H9 (cell line): Measurements from ENCODE around the gene PCDHGB4. TPM values are rescaled to one million over a fixed set of nuclear protein-coding genes. Genes with fewer than 3 reads are reported as not detected.

ENCODE experiments used
- DNase-seq: peaks from one replicate; pipeline ENCODE4 v3.0.0-alpha.2; 2017
- H2AFZ ChIP-seq: one replicate; pipeline ENCODE4 v1.6.1; 2013; ENCODE audit warnings: mild to moderate bottlenecking, low read length, control low read depth, moderate library complexity
- H2AK5ac ChIP-seq: 2 replicates; pipeline ENCODE4 v1.6.1; 2013; ENCODE audit warnings: low read length, control low read depth, mixed read lengths; ENCODE audit not compliant: insufficient read length
- H2BK120ac ChIP-seq: one replicate; pipeline ENCODE4 v1.6.1; 2013; ENCODE audit warnings: low read depth, mild to moderate bottlenecking, low read length, control low read depth, inconsistent platforms; ENCODE audit not compliant: poor library complexity, severe bottlenecking
- H2BK12ac ChIP-seq: 2 replicates; pipeline ENCODE4 v1.6.1; 2013; ENCODE audit warnings: low read length, control low read depth, mixed read lengths, low read depth; ENCODE audit not compliant: insufficient read length
- H2BK15ac ChIP-seq: 2 replicates; pipeline ENCODE4 v1.6.1; 2013; ENCODE audit warnings: low read depth, low read length, control low read depth
- H2BK20ac ChIP-seq: one replicate; pipeline ENCODE4 v1.6.1; 2013; ENCODE audit warnings: low read depth, mild to moderate bottlenecking, low read length, control low read depth, inconsistent platforms; ENCODE audit not compliant: poor library complexity, severe bottlenecking
- H2BK5ac ChIP-seq: 2 replicates; pipeline ENCODE4 v1.6.1; 2013; ENCODE audit warnings: low read length, control low read depth, mixed read lengths; ENCODE audit not compliant: insufficient read length
- H3K14ac ChIP-seq: 2 replicates; pipeline ENCODE4 v1.6.1; 2013; ENCODE audit warnings: low read length, control low read depth; ENCODE audit not compliant: insufficient read depth
- H3K18ac ChIP-seq: 2 replicates; pipeline ENCODE4 v1.6.1; 2013; ENCODE audit warnings: low read depth, mild to moderate bottlenecking, mixed read lengths, low read length, control low read depth; ENCODE audit not compliant: insufficient read length
- H3K23ac ChIP-seq: 2 replicates; pipeline ENCODE4 v1.6.1; 2013; ENCODE audit warnings: low read length, control low read depth, mixed read lengths, low read depth; ENCODE audit not compliant: insufficient read length
- H3K23me2 ChIP-seq: 2 replicates; pipeline ENCODE4 v1.6.1; 2013; ENCODE audit warnings: low read depth, mild to moderate bottlenecking, mixed read lengths, low read length, control low read depth; ENCODE audit not compliant: insufficient read length, poor library complexity, severe bottlenecking
- H3K27ac ChIP-seq: 2 replicates; pipeline ENCODE4 v1.5.1; 2013; ENCODE audit warnings: low read length, control low read depth, mixed read lengths, low read depth; ENCODE audit not compliant: insufficient read length
- H3K27me3 ChIP-seq: 2 replicates; pipeline ENCODE4 v1.6.1; 2013; ENCODE audit warnings: low read length, control low read depth, inconsistent platforms; ENCODE audit not compliant: insufficient read depth
- H3K4ac ChIP-seq: 2 replicates; pipeline ENCODE4 v1.6.1; 2013; ENCODE audit warnings: low read depth, mild to moderate bottlenecking, control low read depth, inconsistent platforms, low read length, moderate library complexity
- H3K4me1 ChIP-seq: 2 replicates; pipeline ENCODE4 v1.6.1; 2013; ENCODE audit warnings: low read length, control low read depth, inconsistent platforms; ENCODE audit not compliant: insufficient read depth
- H3K4me2 ChIP-seq: 2 replicates; pipeline ENCODE4 v1.6.1; 2013; ENCODE audit warnings: low read length, control low read depth, mixed read lengths; ENCODE audit not compliant: insufficient read length, insufficient read depth
- H3K56ac ChIP-seq: 2 replicates; pipeline ENCODE4 v1.6.1; 2013; ENCODE audit warnings: low read depth, mild to moderate bottlenecking, mixed read lengths, low read length, control low read depth; ENCODE audit not compliant: insufficient read length
- H3K79me1 ChIP-seq: 2 replicates; pipeline ENCODE4 v1.6.1; 2013; ENCODE audit warnings: low read depth, mild to moderate bottlenecking, moderate library complexity, low read length, control low read depth, inconsistent platforms; ENCODE audit not compliant: insufficient read depth, poor library complexity, severe bottlenecking
- H3K79me2 ChIP-seq: 2 replicates; pipeline ENCODE4 v1.6.1; 2013; ENCODE audit warnings: low read length, control low read depth, inconsistent platforms; ENCODE audit not compliant: insufficient read depth
- H3K9ac ChIP-seq: 2 replicates; pipeline ENCODE4 v1.6.1; 2013; ENCODE audit warnings: low read length, control low read depth, mixed read lengths; ENCODE audit not compliant: insufficient read length; ENCODE audit errors: extremely low read depth
- H3K9me3 ChIP-seq: one replicate; pipeline ENCODE4 v1.6.1; 2013; ENCODE audit warnings: low read depth, low read length, inconsistent platforms; ENCODE audit not compliant: control insufficient read depth
- H3T11ph ChIP-seq: one replicate; pipeline ENCODE4 v1.6.1; 2013; ENCODE audit warnings: mild to moderate bottlenecking, low read length, control low read depth, inconsistent platforms
- H4K20me1 ChIP-seq: one replicate; pipeline ENCODE4 v1.6.1; 2013; ENCODE audit not compliant: control insufficient read depth, insufficient read length, insufficient read depth
- H4K5ac ChIP-seq: 2 replicates; pipeline ENCODE4 v1.6.1; 2013; ENCODE audit warnings: low read depth, mild to moderate bottlenecking, mixed read lengths, low read length, control low read depth; ENCODE audit not compliant: insufficient read length
- H4K8ac ChIP-seq: replicated peaks from 2 replicates; pipeline ENCODE4 v1.6.1; 2013; ENCODE audit warnings: low read length, control low read depth, mixed read lengths, low read depth; ENCODE audit not compliant: insufficient read length
- H4K91ac ChIP-seq: 2 replicates; pipeline ENCODE4 v1.6.1; 2013; ENCODE audit warnings: low read depth, mild to moderate bottlenecking, moderate library complexity, mixed read lengths, low read length, control low read depth; ENCODE audit not compliant: insufficient read length
- H3K27ac Mint-ChIP-seq, 3 experiments: 2 replicates in 2 of 3; 3 replicates in 1 of 3; pipeline ENCODE4 v1.8.0; 2020 to 2021; ENCODE audit warnings: mixed read lengths in 3 of 3, mild to moderate bottlenecking in 1 of 3, moderate library complexity in 1 of 3
- H3K27me3 Mint-ChIP-seq: 2 replicates; pipeline ENCODE4 v1.8.0; 2021; ENCODE audit warnings: low read depth, mild to moderate bottlenecking, moderate library complexity, mixed read lengths
- H3K36me3 Mint-ChIP-seq, 3 experiments: 2 replicates in 2 of 3; 3 replicates in 1 of 3; pipeline ENCODE4 v1.8.0; 2020 to 2021; ENCODE audit warnings: low read depth in 3 of 3, mixed read lengths in 3 of 3; ENCODE audit not compliant: insufficient read depth in 1 of 3
- H3K4me1 Mint-ChIP-seq, 2 experiments: 2 replicates each; pipeline ENCODE4 v1.8.0; 2020; ENCODE audit warnings: mixed read lengths in 2 of 2
- H3K4me3 Mint-ChIP-seq, 2 experiments: 2 replicates in 1 of 2; 3 replicates in 1 of 2; pipeline ENCODE4 v1.8.0; 2020 to 2021; ENCODE audit warnings: mild to moderate bottlenecking in 2 of 2, mixed read lengths in 2 of 2, moderate library complexity in 1 of 2
- H3K9me3 Mint-ChIP-seq, 2 experiments: 2 replicates in 1 of 2; 3 replicates in 1 of 2; pipeline ENCODE4 v1.8.0; 2020; ENCODE audit warnings: mild to moderate bottlenecking in 2 of 2, mixed read lengths in 2 of 2, moderate library complexity in 1 of 2
- WGBS: extraction: QIAGEN DNeasy Blood & Tissue Kit; methylation state at CpG from one replicate; pipeline ENCODE4 v1.1.7; 2013; ENCODE audit warnings: missing lambda C conversion rate, low lambda C conversion rate, mixed read lengths; ENCODE audit not compliant: insufficient read length; ENCODE audit errors: extremely low coverage; 5-methylcytosine and 5-hydroxymethylcytosine counted together
- total RNA-seq: library from RNA; stranded (reverse); gene quantifications from 2 replicates; pipeline ENCODE4 v1.2.1, GENCODE V29; 2021
- TF ChIP-seq, protein P1 (sequence below): fragments of 200-600 bp; sonication (generic); conservative IDR thresholded peaks from 3 replicates; pipeline ENCODE4 v1.8.0; 2021; ENCODE audit warnings: antibody characterized with exemption, mild to moderate bottlenecking

Gene PCDHGB4
- total RNA-seq, 1 experiment from 2014 or later = 4.2 TPM

DNA sequence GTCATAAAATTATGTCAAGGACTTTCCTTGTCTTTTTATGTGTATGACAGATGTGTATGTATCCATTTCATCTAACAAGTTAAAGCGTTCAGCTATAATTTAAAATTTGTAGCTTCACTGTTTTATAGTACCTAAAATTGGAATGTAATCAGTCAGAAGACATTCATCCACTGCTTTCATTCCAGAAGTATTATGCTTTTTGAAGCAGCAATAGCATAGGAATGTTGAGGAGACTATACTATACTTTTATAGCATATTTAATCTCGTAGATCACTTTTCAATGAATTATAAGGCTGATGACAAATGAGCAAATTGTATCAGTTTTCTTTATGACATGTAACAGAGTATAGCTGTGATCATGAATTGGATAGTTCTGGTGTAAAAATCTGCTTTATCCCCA lies 49.7 kb downstream of the PCDHGB4 start:
- no peak overlapping the region for H2BK5ac ChIP-seq
- no CpG with 5 or more reads among the region's 2 CpGs for WGBS
- Mint-ChIP-seq H3K4me1 (peaks cover 5 to 9% of the 10 kb centered on the region in 2 experiments; a peak in 3 of 4 replicates), H3K9me3 (peaks cover 27 to 28% of the 10 kb centered on the region in 2 experiments), H3K4me3 (no peak overlapping the region), H3K27ac (no peak overlapping the region), H3K27me3 (no peaks in the 10 kb centered on the region), H3K36me3 (peaks cover 20 to 31% (median 25%) of the 10 kb centered on the region in 3 experiments; a peak in 6 of 7 replicates)
- H3K79me1 ChIP-seq = no peaks in the 10 kb centered on the region
- no peak overlapping the region for H2AK5ac ChIP-seq
- H3K9ac ChIP-seq = no peak overlapping the region
- H3K79me2 ChIP-seq = no peaks in the 10 kb centered on the region
- no peaks in the 10 kb centered on the region for H3K9me3 ChIP-seq
- H4K5ac ChIP-seq = no peak overlapping the region
- no peak overlapping the region for H3K4ac ChIP-seq
- H3K56ac ChIP-seq = no peak overlapping the region
- H2BK120ac ChIP-seq = no peak overlapping the region
- DNase-seq = no peak
- H3T11ph ChIP-seq = no peak overlapping the region
- peaks cover 2% of the 10 kb centered on the region; the same call in 1 of the 2 replicates for H3K4me1 ChIP-seq
- H2BK20ac ChIP-seq = no peak overlapping the region
- no peak overlapping the region for H2AFZ ChIP-seq
- H2BK12ac ChIP-seq = no peak overlapping the region
- no peak overlapping the region for H3K18ac ChIP-seq
- no peak overlapping the region for H2BK15ac ChIP-seq
- no peaks in the 10 kb centered on the region for H4K20me1 ChIP-seq
- no peak overlapping the region for H4K91ac ChIP-seq
- no peak overlapping the region for H4K8ac ChIP-seq
- no peak overlapping the region for H3K27ac ChIP-seq
- H3K14ac ChIP-seq = no peak overlapping the region
- TF ChIP-seq, protein P1, sequence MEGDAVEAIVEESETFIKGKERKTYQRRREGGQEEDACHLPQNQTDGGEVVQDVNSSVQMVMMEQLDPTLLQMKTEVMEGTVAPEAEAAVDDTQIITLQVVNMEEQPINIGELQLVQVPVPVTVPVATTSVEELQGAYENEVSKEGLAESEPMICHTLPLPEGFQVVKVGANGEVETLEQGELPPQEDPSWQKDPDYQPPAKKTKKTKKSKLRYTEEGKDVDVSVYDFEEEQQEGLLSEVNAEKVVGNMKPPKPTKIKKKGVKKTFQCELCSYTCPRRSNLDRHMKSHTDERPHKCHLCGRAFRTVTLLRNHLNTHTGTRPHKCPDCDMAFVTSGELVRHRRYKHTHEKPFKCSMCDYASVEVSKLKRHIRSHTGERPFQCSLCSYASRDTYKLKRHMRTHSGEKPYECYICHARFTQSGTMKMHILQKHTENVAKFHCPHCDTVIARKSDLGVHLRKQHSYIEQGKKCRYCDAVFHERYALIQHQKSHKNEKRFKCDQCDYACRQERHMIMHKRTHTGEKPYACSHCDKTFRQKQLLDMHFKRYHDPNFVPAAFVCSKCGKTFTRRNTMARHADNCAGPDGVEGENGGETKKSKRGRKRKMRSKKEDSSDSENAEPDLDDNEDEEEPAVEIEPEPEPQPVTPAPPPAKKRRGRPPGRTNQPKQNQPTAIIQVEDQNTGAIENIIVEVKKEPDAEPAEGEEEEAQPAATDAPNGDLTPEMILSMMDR = no peak
- no peaks in the 10 kb centered on the region for H3K23me2 ChIP-seq
- H3K23ac ChIP-seq = no peak overlapping the region
- no peak overlapping the region for H3K4me2 ChIP-seq
- H3K27me3 ChIP-seq = no peaks in the 10 kb centered on the region
